ENCODE data around the gene BBS1.

BBS1 gene

GRCh38 chr11:66556086-66556485, 45.7 kb downstream of the BBS1 start:
- no peak overlapping the region for H3K4me3 ChIP-seq (replicated peaks in 1 of 2; ENCODE audit: low read depth in 2 of 2, low read length in 2 of 2)
- TF ChIP-seq CTCF (IDR thresholded peaks at IDR 0.05; ENCODE audit: low read depth, low read length) = no peak
- no peak for DNase-seq (ENCODE audit: low read depth in 2 of 2)

GRCh38 chr11:66557733-66558326, 47.4 kb downstream of the BBS1 start:
- no peak for DNase-seq (ENCODE audit: low read depth in 2 of 2)
- no peak overlapping the region for H3K4me3 ChIP-seq (replicated peaks in 1 of 2; ENCODE audit: low read depth in 2 of 2, low read length in 2 of 2)
- TF ChIP-seq CTCF (IDR thresholded peaks at IDR 0.05; ENCODE audit: low read depth, low read length) = no peak

- no peak overlapping the region for H3K4me3 ChIP-seq (replicated peaks in 1 of 2; ENCODE audit: low read depth in 2 of 2, low read length in 2 of 2)
- no peak for TF ChIP-seq CTCF (IDR thresholded peaks at IDR 0.05; ENCODE audit: low read depth, low read length)
- DNase-seq (ENCODE audit: low read depth in 2 of 2) = peak in 1 of 2 donors; percentile 28
Measured at GRCh38 chr11:66559142-66559865, 48.9 kb downstream of the BBS1 start.

- no peak overlapping the region for H3K4me3 ChIP-seq (replicated peaks in 1 of 2; ENCODE audit: low read depth in 2 of 2, low read length in 2 of 2)
- TF ChIP-seq CTCF (IDR thresholded peaks at IDR 0.05; ENCODE audit: low read depth, low read length) = no peak
- no peak for DNase-seq (ENCODE audit: low read depth in 2 of 2)
Measured at GRCh38 chr11:66559866-66560676, 49.6 kb downstream of the BBS1 start.

GRCh38 chr11:66561178-66561974, 50.9 kb downstream of the BBS1 start:
- no peak for DNase-seq (ENCODE audit: low read depth in 2 of 2)
- no peak for TF ChIP-seq CTCF (IDR thresholded peaks at IDR 0.05; ENCODE audit: low read depth, low read length)
- H3K4me3 ChIP-seq (replicated peaks in 1 of 2; ENCODE audit: low read depth in 2 of 2, low read length in 2 of 2) = no peak overlapping the region

- DNase-seq (ENCODE audit: low read depth in 2 of 2) = no peak
- H3K4me3 ChIP-seq (replicated peaks in 1 of 2; ENCODE audit: low read depth in 2 of 2, low read length in 2 of 2) = no peak overlapping the region
- TF ChIP-seq CTCF (IDR thresholded peaks at IDR 0.05; ENCODE audit: low read depth, low read length) = no peak
Measured at GRCh38 chr11:66561975-66562248, 51.5 kb downstream of the BBS1 start.

All from cardiac fibroblast (primary cell).